Activated naive CD4-positive, alpha-beta T cell treated with anti-CD3 and anti-CD28 coated beads, Interleukin-2, amount 10 ng/mL, durations not matched to agents 7 days and 5 days (primary cell): ENCODE measurements around the gene PCBP3.
"Not testable (repeated sequence)": the region's sequence is repeated elsewhere in the genome, so short reads cannot be mapped to it uniquely, and the experiment has no call there.

Experiments
- CTCF ChIA-PET: fragments of 350-600 bp; sonication (Branson Sonifier 250); formaldehyde crosslinking; loops from one replicate; lab custom pipeline; 2021; ENCODE audit warnings: antibody characterized with exemption; lab: Charles Lee
- DNase-seq: peaks from one replicate; pipeline ENCODE4 v3.0.0-alpha.2; 2020
- H3K27ac Mint-ChIP-seq: one replicate; pipeline ENCODE4 v1.8.0; 2021; ENCODE audit warnings: mild to moderate bottlenecking, moderate library complexity, mixed read lengths
- H3K27me3 Mint-ChIP-seq: one replicate; pipeline ENCODE4 v1.8.0; 2021; ENCODE audit warnings: mild to moderate bottlenecking, mixed read lengths
- H3K36me3 Mint-ChIP-seq: one replicate; pipeline ENCODE4 v1.8.0; 2021; ENCODE audit warnings: mixed read lengths
- H3K4me1 Mint-ChIP-seq: one replicate; pipeline ENCODE4 v1.8.0; 2021; ENCODE audit warnings: mixed read lengths
- H3K4me3 Mint-ChIP-seq: one replicate; pipeline ENCODE4 v1.8.0; 2021; ENCODE audit warnings: mild to moderate bottlenecking, moderate library complexity, mixed read lengths
- H3K9me3 Mint-ChIP-seq: one replicate; pipeline ENCODE4 v1.8.0; 2021; ENCODE audit warnings: mixed read lengths

Gene PCBP3

GRCh38 chr21:45800339-45801080, 157.0 kb downstream of the PCBP3 start:
- H3K4me3 Mint-ChIP-seq: no peak overlapping the region
- no peaks in the 10 kb centered on the region for H3K27me3 Mint-ChIP-seq
- no peak for DNase-seq
- H3K36me3 Mint-ChIP-seq: no peaks in the 10 kb centered on the region
- H3K27ac Mint-ChIP-seq: no peak overlapping the region
- H3K4me1 Mint-ChIP-seq: no peaks in the 10 kb centered on the region
- H3K9me3 Mint-ChIP-seq: no peaks in the 10 kb centered on the region
- CTCF ChIA-PET: no interaction called here

- Mint-ChIP-seq H3K27ac (no peak overlapping the region), H3K4me3 (no peak overlapping the region), H3K4me1 (no peaks in the 10 kb centered on the region), H3K9me3 (no peaks in the 10 kb centered on the region), H3K36me3 (no peaks in the 10 kb centered on the region), H3K27me3 (no peaks in the 10 kb centered on the region)
- CTCF ChIA-PET: no interaction called here
- DNase-seq: no peak
Measured at GRCh38 chr21:45801129-45801964, 157.8 kb downstream of the PCBP3 start.

- Mint-ChIP-seq H3K36me3 (no peaks in the 10 kb centered on the region), H3K27ac (no peak overlapping the region), H3K4me1 (no peaks in the 10 kb centered on the region), H3K27me3 (no peaks in the 10 kb centered on the region), H3K4me3 (no peak overlapping the region), H3K9me3 (no peaks in the 10 kb centered on the region)
- CTCF ChIA-PET: no interaction called here
- no peak for DNase-seq
Measured at GRCh38 chr21:45801989-45802388, 158.5 kb downstream of the PCBP3 start.

GRCh38 chr21:45802425-45802824, 158.9 kb downstream of the PCBP3 start:
- no peak for DNase-seq
- no peak overlapping the region for H3K27ac Mint-ChIP-seq
- no peak overlapping the region for H3K4me3 Mint-ChIP-seq
- no peaks in the 10 kb centered on the region for H3K27me3 Mint-ChIP-seq
- CTCF ChIA-PET: no interaction called here
- H3K36me3 Mint-ChIP-seq: no peaks in the 10 kb centered on the region
- no peaks in the 10 kb centered on the region for H3K9me3 Mint-ChIP-seq
- no peaks in the 10 kb centered on the region for H3K4me1 Mint-ChIP-seq

GRCh38 chr21:45802956-45803617, 159.6 kb downstream of the PCBP3 start:
- Mint-ChIP-seq H3K4me3 (no peak overlapping the region), H3K4me1 (no peaks in the 10 kb centered on the region), H3K27ac (no peak overlapping the region), H3K36me3 (no peaks in the 10 kb centered on the region), H3K27me3 (no peaks in the 10 kb centered on the region), H3K9me3 (no peaks in the 10 kb centered on the region)
- no peak for DNase-seq
- CTCF ChIA-PET: no interaction called here

GRCh38 chr21:45803618-45804340, 160.3 kb downstream of the PCBP3 start:
- Mint-ChIP-seq H3K9me3 (no peaks in the 10 kb centered on the region), H3K27ac (no peak overlapping the region), H3K36me3 (no peaks in the 10 kb centered on the region), H3K4me1 (no peaks in the 10 kb centered on the region), H3K4me3 (no peak overlapping the region), H3K27me3 (no peaks in the 10 kb centered on the region)
- DNase-seq: no peak
- CTCF ChIA-PET: no interaction called here

GRCh38 chr21:45804809-45805313, 161.3 kb downstream of the PCBP3 start:
- no peak overlapping the region for H3K27ac Mint-ChIP-seq
- CTCF ChIA-PET: no interaction called here
- no peaks in the 10 kb centered on the region for H3K27me3 Mint-ChIP-seq

GRCh38 chr21:45805321-45805720, 161.8 kb downstream of the PCBP3 start:
- no peak overlapping the region for H3K4me3 Mint-ChIP-seq
- H3K4me1 Mint-ChIP-seq: no peaks in the 10 kb centered on the region
- H3K36me3 Mint-ChIP-seq: no peaks in the 10 kb centered on the region
- CTCF ChIA-PET: no interaction called here
- H3K9me3 Mint-ChIP-seq: no peaks in the 10 kb centered on the region
- no peaks in the 10 kb centered on the region for H3K27me3 Mint-ChIP-seq
- DNase-seq: no peak
- H3K27ac Mint-ChIP-seq: no peak overlapping the region

More at GRCh38 chr21:45804809-45805313, 161.3 kb downstream of the PCBP3 start:
- DNase-seq: no peak
- H3K36me3 Mint-ChIP-seq: no peaks in the 10 kb centered on the region
- no peak overlapping the region for H3K4me3 Mint-ChIP-seq
- no peaks in the 10 kb centered on the region for H3K4me1 Mint-ChIP-seq
- no peaks in the 10 kb centered on the region for H3K9me3 Mint-ChIP-seq

- CTCF ChIA-PET: no interaction called here
- Mint-ChIP-seq H3K27me3 (no peaks in the 10 kb centered on the region), H3K4me1 (no peaks in the 10 kb centered on the region), H3K27ac (no peak overlapping the region), H3K9me3 (no peaks in the 10 kb centered on the region), H3K36me3 (no peaks in the 10 kb centered on the region), H3K4me3 (no peak overlapping the region)
- DNase-seq: no peak
Measured at GRCh38 chr21:45806042-45806441, 162.5 kb downstream of the PCBP3 start.

GRCh38 chr21:45808663-45809062, 165.1 kb downstream of the PCBP3 start:
- DNase-seq, H3K4me3 Mint-ChIP-seq, H3K36me3 Mint-ChIP-seq, H3K27ac Mint-ChIP-seq, CTCF ChIA-PET, H3K9me3 Mint-ChIP-seq, H3K4me1 Mint-ChIP-seq, H3K27me3 Mint-ChIP-seq: not testable (repeated sequence)

- no peaks in the 10 kb centered on the region for H3K36me3 Mint-ChIP-seq
- no peak overlapping the region for H3K4me3 Mint-ChIP-seq
- H3K4me1 Mint-ChIP-seq: no peaks in the 10 kb centered on the region
- no peaks in the 10 kb centered on the region for H3K27me3 Mint-ChIP-seq
- CTCF ChIA-PET: no interaction called here
- no peaks in the 10 kb centered on the region for H3K9me3 Mint-ChIP-seq
- H3K27ac Mint-ChIP-seq: no peak overlapping the region
- DNase-seq: no peak
Measured at GRCh38 chr21:45809421-45809820, 165.9 kb downstream of the PCBP3 start.

- Mint-ChIP-seq H3K9me3 (no peaks in the 10 kb centered on the region), H3K4me3 (no peak overlapping the region), H3K36me3 (no peaks in the 10 kb centered on the region), H3K27me3 (no peaks in the 10 kb centered on the region), H3K4me1 (no peaks in the 10 kb centered on the region), H3K27ac (no peak overlapping the region)
- CTCF ChIA-PET: no interaction called here
- no peak for DNase-seq
Measured at GRCh38 chr21:45811136-45811535, 167.6 kb downstream of the PCBP3 start.

GRCh38 chr21:45814210-45814940, 170.8 kb downstream of the PCBP3 start:
- H3K4me3 Mint-ChIP-seq, H3K9me3 Mint-ChIP-seq, H3K27ac Mint-ChIP-seq, H3K36me3 Mint-ChIP-seq, DNase-seq, H3K27me3 Mint-ChIP-seq: not testable (repeated sequence)
- H3K4me1 Mint-ChIP-seq: peaks cover 12% of the 10 kb centered on the region
- CTCF ChIA-PET: interaction anchor here (0.7 kb wide), 1 partner anchor 217 kb away, joined by 3 read pairs; no protein-coding TSS in a partner anchor
